HL-60 (cell line): ENCODE measurements around the gene CFAP90.
A peak's percentile ranks its signal among the peaks of the same experiment; 100 is the strongest.

ENCODE experiments used
- GABPA ChIP-seq: IDR thresholded peaks from 2 replicates; pipeline ENCODE4 v1.6.1; 2012; ENCODE audit warnings: low read depth
- POLR2AphosphoS5 ChIP-seq: IDR thresholded peaks from 2 replicates; pipeline ENCODE4 v1.6.1; 2012; ENCODE audit warnings: low read depth
- SPI1 ChIP-seq: IDR thresholded peaks from 2 replicates; pipeline ENCODE4 v1.6.1; 2012; ENCODE audit warnings: low read depth, mild to moderate bottlenecking, borderline replicate concordance
- TF ChIP-seq, protein P1 (sequence below): IDR thresholded peaks from one replicate; pipeline ENCODE4 v1.5.1; 2011; ENCODE audit warnings: low read length, control low read depth, inconsistent platforms; ENCODE audit not compliant: insufficient read depth
- TF ChIP-seq, protein P2 (sequence below): IDR thresholded peaks from 2 replicates; pipeline ENCODE4 v1.6.1; 2012; ENCODE audit warnings: low read depth; ENCODE audit not compliant: insufficient replicate concordance

- no peak for TF ChIP-seq POLR2AphosphoS5
- TF ChIP-seq, protein P1, sequence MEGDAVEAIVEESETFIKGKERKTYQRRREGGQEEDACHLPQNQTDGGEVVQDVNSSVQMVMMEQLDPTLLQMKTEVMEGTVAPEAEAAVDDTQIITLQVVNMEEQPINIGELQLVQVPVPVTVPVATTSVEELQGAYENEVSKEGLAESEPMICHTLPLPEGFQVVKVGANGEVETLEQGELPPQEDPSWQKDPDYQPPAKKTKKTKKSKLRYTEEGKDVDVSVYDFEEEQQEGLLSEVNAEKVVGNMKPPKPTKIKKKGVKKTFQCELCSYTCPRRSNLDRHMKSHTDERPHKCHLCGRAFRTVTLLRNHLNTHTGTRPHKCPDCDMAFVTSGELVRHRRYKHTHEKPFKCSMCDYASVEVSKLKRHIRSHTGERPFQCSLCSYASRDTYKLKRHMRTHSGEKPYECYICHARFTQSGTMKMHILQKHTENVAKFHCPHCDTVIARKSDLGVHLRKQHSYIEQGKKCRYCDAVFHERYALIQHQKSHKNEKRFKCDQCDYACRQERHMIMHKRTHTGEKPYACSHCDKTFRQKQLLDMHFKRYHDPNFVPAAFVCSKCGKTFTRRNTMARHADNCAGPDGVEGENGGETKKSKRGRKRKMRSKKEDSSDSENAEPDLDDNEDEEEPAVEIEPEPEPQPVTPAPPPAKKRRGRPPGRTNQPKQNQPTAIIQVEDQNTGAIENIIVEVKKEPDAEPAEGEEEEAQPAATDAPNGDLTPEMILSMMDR: peak; percentile 34
- TF ChIP-seq SPI1: no peak
- TF ChIP-seq, protein P2, sequence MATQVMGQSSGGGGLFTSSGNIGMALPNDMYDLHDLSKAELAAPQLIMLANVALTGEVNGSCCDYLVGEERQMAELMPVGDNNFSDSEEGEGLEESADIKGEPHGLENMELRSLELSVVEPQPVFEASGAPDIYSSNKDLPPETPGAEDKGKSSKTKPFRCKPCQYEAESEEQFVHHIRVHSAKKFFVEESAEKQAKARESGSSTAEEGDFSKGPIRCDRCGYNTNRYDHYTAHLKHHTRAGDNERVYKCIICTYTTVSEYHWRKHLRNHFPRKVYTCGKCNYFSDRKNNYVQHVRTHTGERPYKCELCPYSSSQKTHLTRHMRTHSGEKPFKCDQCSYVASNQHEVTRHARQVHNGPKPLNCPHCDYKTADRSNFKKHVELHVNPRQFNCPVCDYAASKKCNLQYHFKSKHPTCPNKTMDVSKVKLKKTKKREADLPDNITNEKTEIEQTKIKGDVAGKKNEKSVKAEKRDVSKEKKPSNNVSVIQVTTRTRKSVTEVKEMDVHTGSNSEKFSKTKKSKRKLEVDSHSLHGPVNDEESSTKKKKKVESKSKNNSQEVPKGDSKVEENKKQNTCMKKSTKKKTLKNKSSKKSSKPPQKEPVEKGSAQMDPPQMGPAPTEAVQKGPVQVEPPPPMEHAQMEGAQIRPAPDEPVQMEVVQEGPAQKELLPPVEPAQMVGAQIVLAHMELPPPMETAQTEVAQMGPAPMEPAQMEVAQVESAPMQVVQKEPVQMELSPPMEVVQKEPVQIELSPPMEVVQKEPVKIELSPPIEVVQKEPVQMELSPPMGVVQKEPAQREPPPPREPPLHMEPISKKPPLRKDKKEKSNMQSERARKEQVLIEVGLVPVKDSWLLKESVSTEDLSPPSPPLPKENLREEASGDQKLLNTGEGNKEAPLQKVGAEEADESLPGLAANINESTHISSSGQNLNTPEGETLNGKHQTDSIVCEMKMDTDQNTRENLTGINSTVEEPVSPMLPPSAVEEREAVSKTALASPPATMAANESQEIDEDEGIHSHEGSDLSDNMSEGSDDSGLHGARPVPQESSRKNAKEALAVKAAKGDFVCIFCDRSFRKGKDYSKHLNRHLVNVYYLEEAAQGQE: no peak
- no peak for TF ChIP-seq GABPA
These were observed 36.0 kb upstream of the CFAP90 start for GRCh38 chr5:7886849-7887475.
